BLaER1 (cell line): ENCODE data around the gene SF1.
A peak's percentile ranks its signal among the peaks of the same experiment; 100 is the strongest.

Source experiments
- H3K27ac ChIP-seq: shearing (Covaris generic); formaldehyde crosslinking; 2 replicates; pipeline ENCODE4 v1.8.1; 2022
- H3K27me3 ChIP-seq: shearing (Covaris generic); formaldehyde crosslinking; 2 replicates; pipeline ENCODE4 v1.8.1; 2022
- H3K36me3 ChIP-seq: shearing (Covaris generic); formaldehyde crosslinking; 2 replicates; pipeline ENCODE4 v1.8.1; 2022
- H3K4me1 ChIP-seq: shearing (Covaris generic); formaldehyde crosslinking; 2 replicates; pipeline ENCODE4 v1.8.1; 2022
- H3K4me2 ChIP-seq: shearing (Covaris generic); formaldehyde crosslinking; 2 replicates; pipeline ENCODE4 v1.8.1; 2022
- H3K4me3 ChIP-seq: shearing (Covaris generic); formaldehyde crosslinking; 2 replicates; pipeline ENCODE4 v1.8.1; 2022
- H3K9ac ChIP-seq: shearing (Covaris generic); formaldehyde crosslinking; 2 replicates; pipeline ENCODE4 v1.8.1; 2022
- H3K9me3 ChIP-seq: shearing (Covaris generic); formaldehyde crosslinking; 2 replicates; pipeline ENCODE4 v1.8.1; 2022
- H4K20me1 ChIP-seq: shearing (Covaris generic); formaldehyde crosslinking; 2 replicates; pipeline ENCODE4 v1.8.1; 2022
- Cebpa-rat ChIP-seq: shearing (Covaris generic); IDR thresholded peaks from 2 replicates; pipeline ENCODE4 v1.8.1; 2022

Gene SF1

GRCh38 chr11:64810891-64811272, 32.5 kb upstream of the SF1 start:
- H3K4me3 ChIP-seq, result peak overlapping the region; percentile 90
- H3K9ac ChIP-seq, result peak overlapping the region; percentile 86; the same call in 1 of the 2 replicates
- H3K4me1 ChIP-seq, result peaks cover 64% of the 10 kb centered on the region
- H3K27me3 ChIP-seq, result no peaks in the 10 kb centered on the region
- peaks cover 25% of the 10 kb centered on the region for H3K36me3 ChIP-seq
- no peaks in the 10 kb centered on the region for H3K9me3 ChIP-seq
- peaks cover 22% of the 10 kb centered on the region; the same call in 1 of the 2 replicates for H4K20me1 ChIP-seq
- no peak for TF ChIP-seq Cebpa-rat
- H3K4me2 ChIP-seq, result peak overlapping the region; percentile 100
- peak overlapping the region; percentile 73 for H3K27ac ChIP-seq

- Histone ChIP-seq H3K27me3 (no peaks in the 10 kb centered on the region), H4K20me1 (peaks cover 22% of the 10 kb centered on the region; the same call in 1 of the 2 replicates), H3K9ac (peak within 1 kb of the TSS; percentile 86), H3K9me3 (no peaks in the 10 kb centered on the region), H3K36me3 (peaks cover 30% of the 10 kb centered on the region), H3K4me3 (peak within 1 kb of the TSS; percentile 90), H3K4me2 (peak within 1 kb of the TSS; percentile 100), H3K27ac (peak within 1 kb of the TSS; percentile 73), H3K4me1 (peaks cover 59% of the 10 kb centered on the region)
- TF ChIP-seq Cebpa-rat, result no peak
Observed at GRCh38 chr11:64810271-64810890, 32.0 kb upstream of the SF1 start, which contains the start of gene MEN1. TSS of gene MEN1 (minus strand) at chr11:64810551. CDS start at chr11:64810109, 442 bp downstream.

GRCh38 chr11:64809781-64810241, 31.5 kb upstream of the SF1 start:
- TF ChIP-seq Cebpa-rat, result no peak
- H3K27me3 ChIP-seq, result no peaks in the 10 kb centered on the region
- H3K4me2 ChIP-seq, result peak overlapping the region; percentile 100
- H3K9me3 ChIP-seq, result no peaks in the 10 kb centered on the region
- peak overlapping the region; percentile 90 for H3K4me3 ChIP-seq
- peaks cover 22% of the 10 kb centered on the region; the same call in 1 of the 2 replicates for H4K20me1 ChIP-seq
- peaks cover 36% of the 10 kb centered on the region for H3K36me3 ChIP-seq
- H3K9ac ChIP-seq, result peak overlapping the region; percentile 86
- peak overlapping the region; percentile 73 for H3K27ac ChIP-seq
- H3K4me1 ChIP-seq, result peaks cover 56% of the 10 kb centered on the region

DNA sequence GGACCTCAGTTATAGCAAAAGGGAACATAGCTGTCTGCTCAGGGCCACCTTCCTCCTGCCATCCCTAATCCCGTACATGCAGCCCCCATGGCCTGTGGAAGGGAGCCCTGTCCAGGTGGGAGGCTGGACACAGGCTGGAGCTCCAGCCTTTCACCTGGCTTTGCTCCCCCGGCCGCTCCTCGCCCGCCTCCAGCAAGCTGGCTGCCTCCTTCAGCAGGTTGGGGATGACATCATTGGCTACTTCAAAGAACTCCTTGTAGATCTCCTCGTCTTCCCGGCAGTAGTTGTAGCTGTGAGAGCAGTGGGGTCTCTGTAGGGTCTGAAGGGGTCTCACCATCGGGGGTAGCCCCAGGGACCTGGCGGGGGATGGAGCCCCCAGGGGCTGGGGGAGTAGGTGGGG, 27.1 kb upstream of the SF1 start:
- no peak overlapping the region for H3K9ac ChIP-seq
- no peak overlapping the region for H3K27ac ChIP-seq
- no peaks in the 10 kb centered on the region for H3K9me3 ChIP-seq
- H3K4me3 ChIP-seq, result no peak overlapping the region
- no peaks in the 10 kb centered on the region for H3K27me3 ChIP-seq
- no peak overlapping the region for H3K4me2 ChIP-seq
- no peak for TF ChIP-seq Cebpa-rat
- H3K4me1 ChIP-seq, result peaks cover 65% of the 10 kb centered on the region
- peaks cover 26% of the 10 kb centered on the region; the same call in 1 of the 2 replicates for H4K20me1 ChIP-seq
- H3K36me3 ChIP-seq, result peaks cover 46% of the 10 kb centered on the region

DNA sequence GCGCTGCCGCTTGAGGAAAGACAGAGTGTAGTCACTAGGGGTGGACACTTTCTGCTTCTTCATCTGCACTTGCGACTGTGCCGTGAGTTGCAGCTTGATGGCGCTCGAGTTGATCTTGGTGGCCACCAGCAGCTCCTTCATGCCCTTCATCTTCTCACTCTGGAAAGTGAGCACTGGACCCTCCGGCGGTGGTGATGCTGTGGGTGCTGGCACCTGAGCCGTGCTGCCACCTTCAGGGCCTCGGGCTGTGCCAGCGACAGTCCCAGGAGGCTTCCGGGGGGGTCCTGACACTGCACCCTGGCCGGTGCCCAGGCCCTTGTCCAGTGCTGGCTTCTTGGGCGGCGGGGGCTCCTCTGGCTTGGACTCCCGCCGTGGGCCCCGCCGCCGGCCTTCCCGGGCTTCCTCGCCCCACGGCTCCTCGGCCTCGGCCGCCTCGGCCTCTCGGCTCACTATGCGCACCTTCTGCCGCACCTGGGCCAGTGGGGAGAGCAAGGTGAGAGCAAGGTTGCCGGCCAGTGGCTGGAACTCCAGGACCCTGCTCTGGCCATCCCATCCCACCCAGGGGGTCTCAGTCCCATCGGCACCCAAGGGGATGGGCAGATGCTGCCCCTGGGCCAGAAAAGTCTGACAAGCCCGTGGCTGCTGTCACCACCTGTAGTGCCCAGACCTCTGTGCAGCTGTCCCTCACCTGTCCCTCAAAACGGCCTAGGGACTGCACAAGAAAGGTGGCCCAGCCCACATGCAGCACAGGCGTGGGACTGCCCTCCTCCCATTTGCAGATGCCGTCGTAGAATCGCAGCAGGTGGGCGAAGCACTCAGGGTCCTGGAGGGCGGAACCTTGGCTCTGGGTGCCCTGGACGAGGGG, 26.2 kb upstream of the SF1 start:
- H3K27ac ChIP-seq, result peak overlapping the region; percentile 59; the same call in 1 of the 2 replicates
- no peaks in the 10 kb centered on the region for H3K27me3 ChIP-seq
- H3K36me3 ChIP-seq, result peaks cover 46% of the 10 kb centered on the region
- H3K4me2 ChIP-seq, result peak overlapping the region; percentile 100
- H3K4me1 ChIP-seq, result peaks cover 71% of the 10 kb centered on the region
- H3K4me3 ChIP-seq, result peak overlapping the region; percentile 73
- peak overlapping the region; percentile 66 for H3K9ac ChIP-seq
- peaks cover 24% of the 10 kb centered on the region; the same call in 1 of the 2 replicates for H4K20me1 ChIP-seq
- no peak for TF ChIP-seq Cebpa-rat
- H3K9me3 ChIP-seq, result no peaks in the 10 kb centered on the region

DNA sequence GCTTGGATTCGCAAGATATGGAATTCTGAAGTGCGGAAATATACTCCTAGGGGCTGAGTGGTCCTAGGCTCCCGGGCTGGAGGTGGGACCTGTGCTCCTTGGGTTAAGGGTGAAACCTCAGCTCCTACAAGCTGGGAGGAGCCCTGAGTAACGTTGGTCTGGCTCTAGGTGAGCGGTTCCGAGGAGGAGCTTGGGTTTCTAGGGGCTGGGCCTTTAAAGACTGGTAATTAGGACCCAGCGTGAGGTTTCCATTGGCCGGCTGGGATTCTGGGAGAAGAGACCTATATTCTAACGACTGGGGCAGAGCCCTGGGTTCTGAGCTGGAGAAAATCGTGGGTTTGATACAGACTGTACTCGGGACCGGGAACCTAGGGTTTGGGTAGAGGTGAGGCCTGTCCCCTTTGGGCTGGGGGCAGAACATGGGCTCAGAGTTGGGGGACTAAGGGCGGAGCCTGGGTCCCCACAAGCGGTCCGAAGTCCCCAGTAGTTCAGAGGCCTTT, 25.6 kb upstream of the SF1 start:
- Histone ChIP-seq H4K20me1 (peaks cover 19% of the 10 kb centered on the region; the same call in 1 of the 2 replicates), H3K4me3 (peak overlapping the region; percentile 73), H3K27me3 (no peaks in the 10 kb centered on the region), H3K9me3 (no peaks in the 10 kb centered on the region), H3K4me1 (peaks cover 71% of the 10 kb centered on the region), H3K36me3 (peaks cover 46% of the 10 kb centered on the region), H3K4me2 (peak overlapping the region; percentile 100), H3K27ac (peak overlapping the region; percentile 59), H3K9ac (peak overlapping the region; percentile 66)
- TF ChIP-seq Cebpa-rat, result no peak

GRCh38 chr11:64803158-64803845, 25.0 kb upstream of the SF1 start, which contains the start of gene MAP4K2:
TSS of gene MAP4K2 (minus strand) at chr11:64803214. CDS start at chr11:64803149, 65 bp downstream.
- H3K27ac ChIP-seq, result peak within 1 kb of the TSS; percentile 89
- H3K36me3 ChIP-seq, result peaks cover 48% of the 10 kb centered on the region
- H3K9me3 ChIP-seq, result no peaks in the 10 kb centered on the region
- H3K27me3 ChIP-seq, result no peaks in the 10 kb centered on the region
- no peak for TF ChIP-seq Cebpa-rat
- H3K4me1 ChIP-seq, result peaks cover 71% of the 10 kb centered on the region
- H3K9ac ChIP-seq, result peak within 1 kb of the TSS; percentile 75
- H4K20me1 ChIP-seq, result peaks cover 19% of the 10 kb centered on the region; the same call in 1 of the 2 replicates
- H3K4me3 ChIP-seq, result peak within 1 kb of the TSS; percentile 73
- peak within 1 kb of the TSS; percentile 100 for H3K4me2 ChIP-seq

GRCh38 chr11:64802370-64803157, 24.2 kb upstream of the SF1 start:
- Histone ChIP-seq H3K4me1 (peaks cover 69% of the 10 kb centered on the region), H3K4me3 (peak overlapping the region; percentile 73), H3K36me3 (peaks cover 43% of the 10 kb centered on the region), H3K27me3 (no peaks in the 10 kb centered on the region), H3K9me3 (no peaks in the 10 kb centered on the region), H3K27ac (peak overlapping the region; percentile 89), H3K9ac (peak overlapping the region; percentile 75), H4K20me1 (peaks cover 12% of the 10 kb centered on the region; the same call in 1 of the 2 replicates), H3K4me2 (peak overlapping the region; percentile 100)
- no peak for TF ChIP-seq Cebpa-rat
